Measurements from ENCODE around the gene C4orf50. TPM values are rescaled to one million over a fixed set of nuclear protein-coding genes. Genes with fewer than 3 reads are reported as not detected.

Gene C4orf50
- total and polyA plus RNA-seq, 2 of the 8 experiments (the other 6 are each of a cell fraction or from before 2014, with no cell fraction given), result 0.08 to 0.22 TPM

- no peak overlapping the region for H3K4ac ChIP-seq (replicated peaks; ENCODE audit: insufficient read length, low read depth, low read length)
- H4K91ac ChIP-seq (replicated peaks; ENCODE audit: insufficient read length, low read length), result peak overlapping the region; percentile 42
- H3K9me3 ChIP-seq (ENCODE audit: insufficient read depth in 2 of 2, low read depth in 1 of 2, low read length in 1 of 2), result no peaks in the 10 kb centered on the region
- no peak overlapping the region for H2BK20ac ChIP-seq (ENCODE audit: low read length)
- H3K79me1 ChIP-seq (ENCODE audit: low read depth, low read length), result no peaks in the 10 kb centered on the region
- DNase-seq (ENCODE audit: low read depth in 1 of 2, low spot score in 2 of 2) (no peak), FAIRE-seq (no peak)
- no peak overlapping the region for H2BK12ac ChIP-seq (ENCODE audit: low read depth, low read length)
- H3K4me1 ChIP-seq (replicated peaks in 1 of 4; ENCODE audit: control insufficient read depth in 3 of 4, insufficient read depth in 4 of 4, low read length in 3 of 4), result peaks cover 2 to 10% (median 4%) of the 10 kb centered on the region in 4 experiments; a peak in 6 of 7 replicates
- H3K4me3 ChIP-seq (ENCODE audit: extremely low read depth in 1 of 4, insufficient read depth in 2 of 4, low read depth in 3 of 4, low read length in 4 of 4), result no peak overlapping the region
- H2AK5ac ChIP-seq (ENCODE audit: low read depth, low read length), result no peak overlapping the region
- H3K27ac ChIP-seq (ENCODE audit: low read depth, low read length), result no peak overlapping the region
- H4K8ac ChIP-seq (ENCODE audit: extremely low read depth, insufficient read depth, low read length), result no peak overlapping the region
- H2BK15ac ChIP-seq (ENCODE audit: low read length), result no peak overlapping the region
- no peak overlapping the region for H2AFZ ChIP-seq (ENCODE audit: low read length)
- no peak overlapping the region for H3K14ac ChIP-seq (ENCODE audit: insufficient read length)
- H2BK120ac ChIP-seq (replicated peaks; ENCODE audit: low read depth, low read length), result no peak overlapping the region
- H3K23me2 ChIP-seq (ENCODE audit: low read depth, low read length), result no peaks in the 10 kb centered on the region
- POLR2A ChIA-PET (ENCODE audit: partially characterized antibody), result interaction anchor here (0.9 to 1.2 kb wide), 3 partner anchors 10 to 75 kb away, joined by 3 read pairs; no protein-coding TSS in a partner anchor
- H3K56ac ChIP-seq (replicated peaks; ENCODE audit: insufficient read length, low read depth, low read length), result no peak overlapping the region
- H2BK5ac ChIP-seq (ENCODE audit: low read depth, low read length), result no peak overlapping the region
- CTCF ChIA-PET (ENCODE audit: partially characterized antibody), result interaction anchor here (0.6 to 8.9 kb wide), 14 partner anchors 10 to 151 kb away, joined by 3 to 73 read pairs (median 4); no protein-coding TSS in a partner anchor
- H3K23ac ChIP-seq (ENCODE audit: insufficient read length), result no peak overlapping the region
- WGBS, 2 experiments (ENCODE audit: extremely low coverage in 1 of 2, insufficient coverage in 1 of 2, insufficient read length in 1 of 2, insufficient replicate concordance in 2 of 2, low coverage in 1 of 2, low lambda C conversion rate in 2 of 2, missing lambda C conversion rate in 1 of 2), result 83% methylated on average over 10 of the region's 10 CpGs; no CpG with 5 or more reads in 1 of the 2 experiments
- H3K9ac ChIP-seq (replicated peaks in 1 of 4; ENCODE audit: extremely low read depth in 1 of 4, low read depth in 3 of 4, low read length in 3 of 4), result no peak overlapping the region
- no peak overlapping the region for H4K5ac ChIP-seq (ENCODE audit: insufficient read length, low read depth, low read length)
- H4K20me1 ChIP-seq (replicated peaks in 1 of 2; ENCODE audit: control insufficient read depth in 1 of 2, insufficient read depth in 2 of 2, low read length in 2 of 2), result no peaks in the 10 kb centered on the region
- H3K79me2 ChIP-seq (ENCODE audit: control insufficient read depth in 1 of 2, insufficient read depth in 2 of 2, low read length in 2 of 2), result no peaks in the 10 kb centered on the region
- H3K36me3 ChIP-seq (ENCODE audit: control insufficient read depth in 2 of 4, insufficient read depth in 4 of 4, low read length in 3 of 4), result no peaks in the 10 kb centered on the region
- no peak overlapping the region for H3K4me2 ChIP-seq (ENCODE audit: insufficient read depth in 1 of 2, low read depth in 2 of 2, low read length in 2 of 2)
- 0 out of 7 replicates have a peak, but pooled peaks cover 0 to 2% (median 0%) of the 10 kb centered on the region in 4 experiments for H3K27me3 ChIP-seq (replicated peaks in 1 of 4; ENCODE audit: control insufficient read depth in 3 of 4, extremely low read depth in 1 of 4, insufficient read depth in 3 of 4, low read length in 3 of 4)
- no peak overlapping the region; the same call in 1 of the 2 replicates for H3K18ac ChIP-seq (ENCODE audit: extremely low read depth, low read length)
- TF ChIP-seq, protein P1, sequence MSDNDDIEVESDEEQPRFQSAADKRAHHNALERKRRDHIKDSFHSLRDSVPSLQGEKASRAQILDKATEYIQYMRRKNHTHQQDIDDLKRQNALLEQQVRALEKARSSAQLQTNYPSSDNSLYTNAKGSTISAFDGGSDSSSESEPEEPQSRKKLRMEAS (IDR thresholded peaks at IDR 0.05), result no peak
- TF ChIP-seq SP4 (IDR thresholded peaks at IDR 0.05; ENCODE audit: low read length) (no peak), SP2 (IDR thresholded peaks at IDR 0.05; ENCODE audit: low read length) (no peak), CREB1 (IDR thresholded peaks at IDR 0.05) (no peak), HDAC2 (IDR thresholded peaks at IDR 0.05; ENCODE audit: borderline replicate concordance in 1 of 2, low read depth in 2 of 2, low read length in 2 of 2) (no peak), SUZ12 (IDR thresholded peaks at IDR 0.05; ENCODE audit: low read length) (no peak), POU5F1 (IDR thresholded peaks at IDR 0.05; ENCODE audit: low read depth, low read length) (no peak), ASH2L (IDR thresholded peaks at IDR 0.05; ENCODE audit: low read length) (no peak), POLR2A (IDR thresholded peaks at IDR 0.05; ENCODE audit: control extremely low read depth in 1 of 2, low read depth in 2 of 2, low read length in 2 of 2) (no peak)
Observed at GRCh38 chr4:5973033-5973432, 45.2 kb downstream of the C4orf50 start.

Measured in H1 (cell line).